H1 (cell line): ENCODE results near the gene ING4. TPM values are rescaled to one million over a fixed set of nuclear protein-coding genes. Genes with fewer than 3 reads are reported as not detected.

Experiments used
- GABPA ChIP-seq: IDR thresholded peaks from 2 replicates; pipeline ENCODE4 v1.6.1; 2011; ENCODE audit warnings: mild to moderate bottlenecking, low read length, moderate library complexity, borderline replicate concordance; ENCODE audit not compliant: insufficient read depth
- HDAC2 ChIP-seq, 2 experiments: fragments of 300-600 bp in 1 of 2; sonication (generic) in 1 of 2; IDR thresholded peaks; 2 replicates each; pipeline ENCODE4 v1.6.1; 2011 to 2012; ENCODE audit warnings: low read depth in 2 of 2, low read length in 2 of 2, mild to moderate bottlenecking in 2 of 2, moderate library complexity in 2 of 2, borderline replicate concordance in 1 of 2, inconsistent platforms in 1 of 2
- POU5F1 ChIP-seq: IDR thresholded peaks from 2 replicates; pipeline ENCODE4 v1.6.1; 2011; ENCODE audit warnings: low read depth, mild to moderate bottlenecking, low read length, moderate library complexity
- polyA plus RNA-seq, 7 experiments: library from polyadenylated mRNA; depleted of rRNA in 3 of 7; stranded (reverse) in 5 of 7; unstranded in 2 of 7; fragments of >200 nt in 5 of 7; fragments of 200-250 nt in 2 of 7; gene quantifications; 1 replicate in 5 of 7; 2 replicates in 1 of 7; 4 replicates in 1 of 7; pipeline versions ENCODE4 v1.2.1 to v1.2.3, GENCODE V29; 2011 to 2013; ENCODE audit warnings: missing spikeins in 2 of 7, mixed read lengths in 2 of 7
- total RNA-seq: library from RNA; stranded (reverse); fragmentation: NEBNext Ultra II Directional; extraction: Animal tissue kit (Norgen Biotek cat#: 25700); gene quantifications from 2 replicates; pipeline ENCODE4 v1.2.1, GENCODE V29; 2021
- TF ChIP-seq, protein P1 (sequence below): fragments of 300-600 bp; sonication (generic); IDR thresholded peaks from 2 replicates; pipeline ENCODE4 v1.7.1; 2012; ENCODE audit warnings: low read length, moderate library complexity, mild to moderate bottlenecking, inconsistent platforms; ENCODE audit not compliant: insufficient replicate concordance

Gene ING4
- total and polyA plus RNA-seq, 2 of the 8 experiments (the other 6 are each of a cell fraction or from before 2014, with no cell fraction given): 22.9 to 28.6 TPM

DNA sequence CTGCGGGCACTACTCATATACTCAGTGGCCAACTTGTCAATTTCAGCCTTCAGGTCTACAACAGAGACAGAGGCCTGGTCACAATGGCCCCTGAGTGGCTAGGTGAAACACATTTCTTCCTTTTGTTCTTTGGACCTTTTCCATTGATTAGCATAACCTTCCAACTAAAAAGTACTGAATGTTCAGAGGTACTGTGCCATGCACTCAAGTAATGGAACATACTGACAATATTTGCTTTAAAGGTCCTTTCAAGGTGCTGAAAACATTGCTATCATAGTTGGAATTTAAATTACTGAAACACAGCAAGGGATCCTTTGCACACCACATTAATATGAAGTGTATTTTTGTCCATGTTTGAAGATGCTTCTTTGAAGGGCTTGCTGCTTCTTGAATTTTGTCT lies 9.6 kb downstream of the ING4 start (continued):
- TF ChIP-seq, protein P1, sequence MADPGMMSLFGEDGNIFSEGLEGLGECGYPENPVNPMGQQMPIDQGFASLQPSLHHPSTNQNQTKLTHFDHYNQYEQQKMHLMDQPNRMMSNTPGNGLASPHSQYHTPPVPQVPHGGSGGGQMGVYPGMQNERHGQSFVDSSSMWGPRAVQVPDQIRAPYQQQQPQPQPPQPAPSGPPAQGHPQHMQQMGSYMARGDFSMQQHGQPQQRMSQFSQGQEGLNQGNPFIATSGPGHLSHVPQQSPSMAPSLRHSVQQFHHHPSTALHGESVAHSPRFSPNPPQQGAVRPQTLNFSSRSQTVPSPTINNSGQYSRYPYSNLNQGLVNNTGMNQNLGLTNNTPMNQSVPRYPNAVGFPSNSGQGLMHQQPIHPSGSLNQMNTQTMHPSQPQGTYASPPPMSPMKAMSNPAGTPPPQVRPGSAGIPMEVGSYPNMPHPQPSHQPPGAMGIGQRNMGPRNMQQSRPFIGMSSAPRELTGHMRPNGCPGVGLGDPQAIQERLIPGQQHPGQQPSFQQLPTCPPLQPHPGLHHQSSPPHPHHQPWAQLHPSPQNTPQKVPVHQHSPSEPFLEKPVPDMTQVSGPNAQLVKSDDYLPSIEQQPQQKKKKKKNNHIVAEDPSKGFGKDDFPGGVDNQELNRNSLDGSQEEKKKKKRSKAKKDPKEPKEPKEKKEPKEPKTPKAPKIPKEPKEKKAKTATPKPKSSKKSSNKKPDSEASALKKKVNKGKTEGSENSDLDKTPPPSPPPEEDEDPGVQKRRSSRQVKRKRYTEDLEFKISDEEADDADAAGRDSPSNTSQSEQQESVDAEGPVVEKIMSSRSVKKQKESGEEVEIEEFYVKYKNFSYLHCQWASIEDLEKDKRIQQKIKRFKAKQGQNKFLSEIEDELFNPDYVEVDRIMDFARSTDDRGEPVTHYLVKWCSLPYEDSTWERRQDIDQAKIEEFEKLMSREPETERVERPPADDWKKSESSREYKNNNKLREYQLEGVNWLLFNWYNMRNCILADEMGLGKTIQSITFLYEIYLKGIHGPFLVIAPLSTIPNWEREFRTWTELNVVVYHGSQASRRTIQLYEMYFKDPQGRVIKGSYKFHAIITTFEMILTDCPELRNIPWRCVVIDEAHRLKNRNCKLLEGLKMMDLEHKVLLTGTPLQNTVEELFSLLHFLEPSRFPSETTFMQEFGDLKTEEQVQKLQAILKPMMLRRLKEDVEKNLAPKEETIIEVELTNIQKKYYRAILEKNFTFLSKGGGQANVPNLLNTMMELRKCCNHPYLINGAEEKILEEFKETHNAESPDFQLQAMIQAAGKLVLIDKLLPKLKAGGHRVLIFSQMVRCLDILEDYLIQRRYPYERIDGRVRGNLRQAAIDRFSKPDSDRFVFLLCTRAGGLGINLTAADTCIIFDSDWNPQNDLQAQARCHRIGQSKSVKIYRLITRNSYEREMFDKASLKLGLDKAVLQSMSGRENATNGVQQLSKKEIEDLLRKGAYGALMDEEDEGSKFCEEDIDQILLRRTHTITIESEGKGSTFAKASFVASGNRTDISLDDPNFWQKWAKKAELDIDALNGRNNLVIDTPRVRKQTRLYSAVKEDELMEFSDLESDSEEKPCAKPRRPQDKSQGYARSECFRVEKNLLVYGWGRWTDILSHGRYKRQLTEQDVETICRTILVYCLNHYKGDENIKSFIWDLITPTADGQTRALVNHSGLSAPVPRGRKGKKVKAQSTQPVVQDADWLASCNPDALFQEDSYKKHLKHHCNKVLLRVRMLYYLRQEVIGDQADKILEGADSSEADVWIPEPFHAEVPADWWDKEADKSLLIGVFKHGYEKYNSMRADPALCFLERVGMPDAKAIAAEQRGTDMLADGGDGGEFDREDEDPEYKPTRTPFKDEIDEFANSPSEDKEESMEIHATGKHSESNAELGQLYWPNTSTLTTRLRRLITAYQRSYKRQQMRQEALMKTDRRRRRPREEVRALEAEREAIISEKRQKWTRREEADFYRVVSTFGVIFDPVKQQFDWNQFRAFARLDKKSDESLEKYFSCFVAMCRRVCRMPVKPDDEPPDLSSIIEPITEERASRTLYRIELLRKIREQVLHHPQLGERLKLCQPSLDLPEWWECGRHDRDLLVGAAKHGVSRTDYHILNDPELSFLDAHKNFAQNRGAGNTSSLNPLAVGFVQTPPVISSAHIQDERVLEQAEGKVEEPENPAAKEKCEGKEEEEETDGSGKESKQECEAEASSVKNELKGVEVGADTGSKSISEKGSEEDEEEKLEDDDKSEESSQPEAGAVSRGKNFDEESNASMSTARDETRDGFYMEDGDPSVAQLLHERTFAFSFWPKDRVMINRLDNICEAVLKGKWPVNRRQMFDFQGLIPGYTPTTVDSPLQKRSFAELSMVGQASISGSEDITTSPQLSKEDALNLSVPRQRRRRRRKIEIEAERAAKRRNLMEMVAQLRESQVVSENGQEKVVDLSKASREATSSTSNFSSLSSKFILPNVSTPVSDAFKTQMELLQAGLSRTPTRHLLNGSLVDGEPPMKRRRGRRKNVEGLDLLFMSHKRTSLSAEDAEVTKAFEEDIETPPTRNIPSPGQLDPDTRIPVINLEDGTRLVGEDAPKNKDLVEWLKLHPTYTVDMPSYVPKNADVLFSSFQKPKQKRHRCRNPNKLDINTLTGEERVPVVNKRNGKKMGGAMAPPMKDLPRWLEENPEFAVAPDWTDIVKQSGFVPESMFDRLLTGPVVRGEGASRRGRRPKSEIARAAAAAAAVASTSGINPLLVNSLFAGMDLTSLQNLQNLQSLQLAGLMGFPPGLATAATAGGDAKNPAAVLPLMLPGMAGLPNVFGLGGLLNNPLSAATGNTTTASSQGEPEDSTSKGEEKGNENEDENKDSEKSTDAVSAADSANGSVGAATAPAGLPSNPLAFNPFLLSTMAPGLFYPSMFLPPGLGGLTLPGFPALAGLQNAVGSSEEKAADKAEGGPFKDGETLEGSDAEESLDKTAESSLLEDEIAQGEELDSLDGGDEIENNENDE: no peak
- TF ChIP-seq POU5F1: no peak
- no peak for TF ChIP-seq HDAC2 (IDR thresholded peaks at IDR 0.05; ENCODE audit: borderline replicate concordance in 1 of 2, low read depth in 2 of 2, low read length in 2 of 2)
- no peak for TF ChIP-seq GABPA
